Stimulated activated memory B cell treated with anti-CD40 and anti-IgM and Interleukin-4, amounts not matched to agents 10 μg/mL and 1 μg/mL and 100 μg/mL, for 72 hours (primary cell): ENCODE measurements around the gene CAMSAP2.

Experiments
- ATAC-seq: fragments of 150-1000 bp; cut with Tn5 transposase; 2 replicates; pipeline ENCODE4 v1.10.0; 2021
- H3K27ac Mint-ChIP-seq: one replicate; pipeline ENCODE4 v1.8.0; 2022; ENCODE audit warnings: mild to moderate bottlenecking, mixed read lengths
- H3K27me3 Mint-ChIP-seq: one replicate; pipeline ENCODE4 v1.8.0; 2022; ENCODE audit warnings: mixed read lengths
- H3K36me3 Mint-ChIP-seq: one replicate; pipeline ENCODE4 v1.8.0; 2022; ENCODE audit warnings: mixed read lengths
- H3K4me1 Mint-ChIP-seq: one replicate; pipeline ENCODE4 v1.8.0; 2022; ENCODE audit warnings: mixed read lengths
- H3K4me3 Mint-ChIP-seq: one replicate; pipeline ENCODE4 v1.8.0; 2022; ENCODE audit warnings: mild to moderate bottlenecking, moderate library complexity, mixed read lengths
- H3K9me3 Mint-ChIP-seq: one replicate; pipeline ENCODE4 v1.8.0; 2022; ENCODE audit warnings: mixed read lengths

CAMSAP2 gene

GRCh38 chr1:200753650-200754198 lies 15.0 kb downstream of the CAMSAP2 start:
- no peaks in the 10 kb centered on the region for H3K36me3 Mint-ChIP-seq
- no peaks in the 10 kb centered on the region for H3K27me3 Mint-ChIP-seq
- peaks cover 6% of the 10 kb centered on the region for H3K4me1 Mint-ChIP-seq
- no peak for ATAC-seq
- H3K27ac Mint-ChIP-seq, result no peak overlapping the region
- no peaks in the 10 kb centered on the region for H3K9me3 Mint-ChIP-seq
- H3K4me3 Mint-ChIP-seq, result no peak overlapping the region

- peaks cover 6% of the 10 kb centered on the region for H3K4me1 Mint-ChIP-seq
- no peaks in the 10 kb centered on the region for H3K9me3 Mint-ChIP-seq
- no peak for ATAC-seq
- no peaks in the 10 kb centered on the region for H3K36me3 Mint-ChIP-seq
- H3K27ac Mint-ChIP-seq, result no peak overlapping the region
- H3K4me3 Mint-ChIP-seq, result no peak overlapping the region
- H3K27me3 Mint-ChIP-seq, result peaks cover 13% of the 10 kb centered on the region
Measured at GRCh38 chr1:200755456-200755855, 16.8 kb downstream of the CAMSAP2 start.

GRCh38 chr1:200762089-200762488 lies 23.4 kb downstream of the CAMSAP2 start:
- no peak for ATAC-seq
- H3K27me3 Mint-ChIP-seq, result peaks cover 24% of the 10 kb centered on the region
- no peaks in the 10 kb centered on the region for H3K9me3 Mint-ChIP-seq
- no peaks in the 10 kb centered on the region for H3K4me1 Mint-ChIP-seq
- H3K27ac Mint-ChIP-seq, result no peak overlapping the region
- H3K36me3 Mint-ChIP-seq, result no peaks in the 10 kb centered on the region
- no peak overlapping the region for H3K4me3 Mint-ChIP-seq

- no peak for ATAC-seq
- H3K9me3 Mint-ChIP-seq, result no peaks in the 10 kb centered on the region
- no peak overlapping the region for H3K27ac Mint-ChIP-seq
- H3K4me3 Mint-ChIP-seq, result no peak overlapping the region
- H3K36me3 Mint-ChIP-seq, result no peaks in the 10 kb centered on the region
- peaks cover 11% of the 10 kb centered on the region for H3K27me3 Mint-ChIP-seq
- no peaks in the 10 kb centered on the region for H3K4me1 Mint-ChIP-seq
Measured at GRCh38 chr1:200767321-200767720, 28.6 kb downstream of the CAMSAP2 start.

GRCh38 chr1:200771625-200772555 lies 33.2 kb downstream of the CAMSAP2 start:
- Mint-ChIP-seq H3K4me3 (no peak overlapping the region), H3K9me3 (no peaks in the 10 kb centered on the region)

GRCh38 chr1:200774311-200774710 lies 35.6 kb downstream of the CAMSAP2 start:
- peaks cover 15% of the 10 kb centered on the region for H3K4me1 Mint-ChIP-seq
- no peaks in the 10 kb centered on the region for H3K9me3 Mint-ChIP-seq
- H3K27me3 Mint-ChIP-seq, result no peaks in the 10 kb centered on the region
- H3K4me3 Mint-ChIP-seq, result no peak overlapping the region
- H3K27ac Mint-ChIP-seq, result no peak overlapping the region
- H3K36me3 Mint-ChIP-seq, result no peaks in the 10 kb centered on the region
- ATAC-seq, result no peak

More at GRCh38 chr1:200771625-200772555, 33.2 kb downstream of the CAMSAP2 start:
- H3K4me1 Mint-ChIP-seq, result peaks cover 15% of the 10 kb centered on the region
- H3K36me3 Mint-ChIP-seq, result no peaks in the 10 kb centered on the region
- no peaks in the 10 kb centered on the region for H3K27me3 Mint-ChIP-seq
- H3K27ac Mint-ChIP-seq, result no peak overlapping the region
- no peak for ATAC-seq

GRCh38 chr1:200774735-200775444 lies 36.2 kb downstream of the CAMSAP2 start:
- Mint-ChIP-seq H3K9me3 (no peaks in the 10 kb centered on the region), H3K4me3 (no peak overlapping the region), H3K36me3 (no peaks in the 10 kb centered on the region), H3K27ac (no peak overlapping the region), H3K27me3 (no peaks in the 10 kb centered on the region), H3K4me1 (peaks cover 15% of the 10 kb centered on the region)
- no peak for ATAC-seq

- no peak overlapping the region for H3K27ac Mint-ChIP-seq
- no peaks in the 10 kb centered on the region for H3K27me3 Mint-ChIP-seq
- peaks cover 20% of the 10 kb centered on the region for H3K4me1 Mint-ChIP-seq
- no peak overlapping the region for H3K4me3 Mint-ChIP-seq
- H3K36me3 Mint-ChIP-seq, result no peaks in the 10 kb centered on the region
- no peak for ATAC-seq
- no peaks in the 10 kb centered on the region for H3K9me3 Mint-ChIP-seq
Measured at GRCh38 chr1:200775850-200776249, 37.2 kb downstream of the CAMSAP2 start.

GRCh38 chr1:200776949-200777348 lies 38.3 kb downstream of the CAMSAP2 start:
- H3K4me1 Mint-ChIP-seq, result peaks cover 21% of the 10 kb centered on the region
- H3K27me3 Mint-ChIP-seq, result no peaks in the 10 kb centered on the region
- no peaks in the 10 kb centered on the region for H3K36me3 Mint-ChIP-seq
- no peaks in the 10 kb centered on the region for H3K9me3 Mint-ChIP-seq
- no peak overlapping the region for H3K4me3 Mint-ChIP-seq
- ATAC-seq, result no peak
- H3K27ac Mint-ChIP-seq, result no peak overlapping the region

GRCh38 chr1:200778766-200779165 lies 40.1 kb downstream of the CAMSAP2 start:
- Mint-ChIP-seq H3K4me3 (no peak overlapping the region), H3K9me3 (peaks cover 3% of the 10 kb centered on the region), H3K27ac (no peak overlapping the region), H3K27me3 (no peaks in the 10 kb centered on the region), H3K4me1 (peaks cover 21% of the 10 kb centered on the region), H3K36me3 (peaks cover 7% of the 10 kb centered on the region)
- ATAC-seq, result no peak

- Mint-ChIP-seq H3K27ac (no peak overlapping the region), H3K9me3 (peaks cover 3% of the 10 kb centered on the region), H3K4me3 (no peak overlapping the region), H3K36me3 (peaks cover 10% of the 10 kb centered on the region), H3K27me3 (no peaks in the 10 kb centered on the region), H3K4me1 (peaks cover 17% of the 10 kb centered on the region)
- no peak for ATAC-seq
Measured at GRCh38 chr1:200779326-200779725, 40.6 kb downstream of the CAMSAP2 start.

GRCh38 chr1:200780545-200781369 lies 42.1 kb downstream of the CAMSAP2 start:
- peaks cover 6% of the 10 kb centered on the region for H3K4me1 Mint-ChIP-seq
- peaks cover 5% of the 10 kb centered on the region for H3K9me3 Mint-ChIP-seq
- ATAC-seq, result no peak
- no peak overlapping the region for H3K4me3 Mint-ChIP-seq
- no peaks in the 10 kb centered on the region for H3K27me3 Mint-ChIP-seq
- H3K27ac Mint-ChIP-seq, result peak overlapping the region; percentile 58
- H3K36me3 Mint-ChIP-seq, result peaks cover 10% of the 10 kb centered on the region

- peaks cover 5% of the 10 kb centered on the region for H3K9me3 Mint-ChIP-seq
- no peak overlapping the region for H3K27ac Mint-ChIP-seq
- no peak overlapping the region for H3K4me3 Mint-ChIP-seq
- no peak for ATAC-seq
- no peaks in the 10 kb centered on the region for H3K27me3 Mint-ChIP-seq
- H3K36me3 Mint-ChIP-seq, result peaks cover 10% of the 10 kb centered on the region
- H3K4me1 Mint-ChIP-seq, result peaks cover 6% of the 10 kb centered on the region
Measured at GRCh38 chr1:200783926-200784325, 45.2 kb downstream of the CAMSAP2 start.

GRCh38 chr1:200784576-200784975 lies 45.9 kb downstream of the CAMSAP2 start:
- Mint-ChIP-seq H3K9me3 (peaks cover 5% of the 10 kb centered on the region), H3K36me3 (peaks cover 10% of the 10 kb centered on the region), H3K4me1 (peaks cover 6% of the 10 kb centered on the region), H3K4me3 (no peak overlapping the region), H3K27ac (no peak overlapping the region), H3K27me3 (no peaks in the 10 kb centered on the region)
- no peak for ATAC-seq

- Mint-ChIP-seq H3K4me3 (no peak overlapping the region), H3K9me3 (peaks cover 5% of the 10 kb centered on the region), H3K27ac (no peak overlapping the region), H3K27me3 (no peaks in the 10 kb centered on the region), H3K4me1 (no peaks in the 10 kb centered on the region), H3K36me3 (peaks cover 10% of the 10 kb centered on the region)
- no peak for ATAC-seq
Measured at GRCh38 chr1:200786788-200787187, 48.1 kb downstream of the CAMSAP2 start.
